GM18868 (cell line): ENCODE data around the gene TASP1.

ENCODE experiments used
- ATAC-seq: cut with Tn5 transposase; IDR thresholded peaks from one replicate; pipeline ENCODE4 v1.9.1; 2021; ENCODE audit warnings: mild to moderate bottlenecking, moderate library complexity; ENCODE audit not compliant: unreplicated experiment

TASP1 gene

GRCh38 chr20:13355941-13356486, 282.7 kb downstream of the TASP1 start:
- ATAC-seq = no peak

- no peak for ATAC-seq
Measured at GRCh38 chr20:13355411-13355810, 283.3 kb downstream of the TASP1 start.

- ATAC-seq = no peak
Measured at GRCh38 chr20:13353261-13353945, 285.3 kb downstream of the TASP1 start.

GRCh38 chr20:13349235-13349604, 289.5 kb downstream of the TASP1 start:
- ATAC-seq = no peak

- ATAC-seq = no peak
Measured at GRCh38 chr20:13348311-13349234, 290.2 kb downstream of the TASP1 start.

- no peak for ATAC-seq
Measured at GRCh38 chr20:13344671-13345070, 294.1 kb downstream of the TASP1 start.

- ATAC-seq = no peak
Measured at GRCh38 chr20:13342469-13343242, 296.1 kb downstream of the TASP1 start.

GRCh38 chr20:13341737-13342393, 296.9 kb downstream of the TASP1 start:
- no peak for ATAC-seq

- no peak for ATAC-seq
Measured at GRCh38 chr20:13340088-13340487, 298.6 kb downstream of the TASP1 start.
